ENCODE measurements around the gene EML3. TPM values are rescaled to one million over a fixed set of nuclear protein-coding genes. Genes with fewer than 3 reads are reported as not detected.

Gene EML3
- total RNA-seq, 5 donors from 2014 or later (not counting 1 experiment from before 2014, with no cell fraction given): 160 to 372 (median 328) TPM

- DNase-seq (peak in 9 of 35 experiments; percentile 37 to 80 (median 45)), ATAC-seq (replicated peaks in 1 of 4) (peak; percentile 1 to 45 (median 32))
- Mint-ChIP-seq H3K9me3 (no peaks in the 10 kb centered on the region), H3K36me3 (peaks cover 15% of the 10 kb centered on the region), H3K27me3 (no peaks in the 10 kb centered on the region), H3K27ac (peak overlapping the region; percentile 97 to 99), H3K4me1 (peaks cover 86 to 93% (median 88%) of the 10 kb centered on the region in 3 donors), H3K4me3 (peak overlapping the region; percentile 71 to 82 (median 77))
- no peaks in the 10 kb centered on the region for H3K27me3 ChIP-seq (replicated peaks in 1 of 2; ENCODE audit: control insufficient read depth in 2 of 2, extremely low read depth in 1 of 2, insufficient read depth in 2 of 2, low read length in 1 of 2)
- POLR2A ChIA-PET: interaction anchor here (0.6 to 6.5 kb wide), 7 partner anchors 12 to 34 kb away, joined by 3 to 98 read pairs (median 5); partner anchors contain the start of genes AHNAK (in 1 of the 2), EEF1G (in 1 of the 2) and TUT1 (in 1 of the 2)
- peak overlapping the region; percentile 98 for H3K27ac ChIP-seq (ENCODE audit: low read length)
- peak overlapping the region in 1 of 2 donors; percentile 37 for H3K4me3 ChIP-seq (ENCODE audit: control insufficient read depth in 1 of 2, extremely low read depth in 1 of 2, low read length in 1 of 2)
- CTCF ChIA-PET: interaction anchor here (0.5 to 5.2 kb wide), 13 partner anchors 10 to 151 kb away, joined by 3 to 63 read pairs (median 4); partner anchors contain the start of genes AHNAK (in 1 of the 2), EEF1G (in 1 of the 2), MTA2 (in 1 of the 2) and TUT1 (in 1 of the 2)
- H3K4me1 ChIP-seq (ENCODE audit: control insufficient read depth in 1 of 2, extremely low read depth in 1 of 2, insufficient read depth in 2 of 2, low read length in 2 of 2): peaks cover 46 to 90% of the 10 kb centered on the region in 2 experiments
- no peaks in the 10 kb centered on the region for H3K9me3 ChIP-seq
- WGBS (ENCODE audit: insufficient coverage): 0% methylated on average over 2 of the region's 3 CpGs
- peaks cover 14 to 27% of the 10 kb centered on the region in 2 donors for H3K36me3 ChIP-seq (ENCODE audit: control insufficient read depth in 2 of 2, extremely low read depth in 1 of 2, insufficient read depth in 1 of 2, low read length in 1 of 2)
These were observed 55.5 kb downstream of the EML3 start for GRCh38 chr11:62556875-62557631.

GRCh38 chr11:62556108-62556874 lies 56.3 kb downstream of the EML3 start:
- Mint-ChIP-seq H3K4me1 (peaks cover 90 to 96% (median 91%) of the 10 kb centered on the region in 3 donors), H3K9me3 (no peaks in the 10 kb centered on the region), H3K27me3 (no peaks in the 10 kb centered on the region), H3K4me3 (peak overlapping the region; percentile 71 to 82 (median 77)), H3K36me3 (peaks cover 15% of the 10 kb centered on the region), H3K27ac (peak overlapping the region; percentile 97 to 99)
- Histone ChIP-seq H3K27ac (ENCODE audit: low read length) (peak overlapping the region; percentile 98), H3K36me3 (ENCODE audit: control insufficient read depth in 2 of 2, extremely low read depth in 1 of 2, insufficient read depth in 1 of 2, low read length in 1 of 2) (peaks cover 14 to 23% of the 10 kb centered on the region in 2 donors), H3K4me3 (ENCODE audit: control insufficient read depth in 1 of 2, extremely low read depth in 1 of 2, low read length in 1 of 2) (peak overlapping the region in 1 of 2 donors; percentile 37), H3K4me1 (ENCODE audit: control insufficient read depth in 1 of 2, extremely low read depth in 1 of 2, insufficient read depth in 2 of 2, low read length in 2 of 2) (peaks cover 51 to 97% of the 10 kb centered on the region in 2 experiments), H3K27me3 (replicated peaks in 1 of 2; ENCODE audit: control insufficient read depth in 2 of 2, extremely low read depth in 1 of 2, insufficient read depth in 2 of 2, low read length in 1 of 2) (no peaks in the 10 kb centered on the region), H3K9me3 (no peaks in the 10 kb centered on the region)
- POLR2A ChIA-PET: interaction anchor here (0.6 to 6.5 kb wide), 10 partner anchors 11 to 300 kb away, joined by 3 to 98 read pairs (median 8); partner anchors contain the start of genes TUT1 (in 2 of the 2), AHNAK (in 1 of the 2), C11orf98 (in 1 of the 2) and CSKMT (in 1 of the 2)
- peak; percentile 53 to 79 (median 76) for ATAC-seq (replicated peaks in 1 of 4)
- peak; percentile 65 to 91 (median 80) for DNase-seq
- CTCF ChIA-PET: interaction anchor here (0.5 to 5.2 kb wide), 12 partner anchors 9 to 132 kb away, joined by 3 to 63 read pairs (median 6); partner anchors contain the start of genes AHNAK (in 1 of the 2) and EEF1G (in 1 of the 2)
- WGBS (ENCODE audit: insufficient coverage): 0% methylated on average over 6 of the region's 14 CpGs

GRCh38 chr11:62555464-62556107 lies 57.0 kb downstream of the EML3 start:
- Histone ChIP-seq H3K4me3 (ENCODE audit: control insufficient read depth in 1 of 2, extremely low read depth in 1 of 2, low read length in 1 of 2) (peak overlapping the region in 1 of 2 donors; percentile 37), H3K27me3 (replicated peaks in 1 of 2; ENCODE audit: control insufficient read depth in 2 of 2, extremely low read depth in 1 of 2, insufficient read depth in 2 of 2, low read length in 1 of 2) (no peaks in the 10 kb centered on the region), H3K27ac (ENCODE audit: low read length) (peak overlapping the region; percentile 98), H3K9me3 (no peaks in the 10 kb centered on the region), H3K4me1 (ENCODE audit: control insufficient read depth in 1 of 2, extremely low read depth in 1 of 2, insufficient read depth in 2 of 2, low read length in 2 of 2) (peaks cover 55 to 100% of the 10 kb centered on the region in 2 experiments), H3K36me3 (ENCODE audit: control insufficient read depth in 2 of 2, extremely low read depth in 1 of 2, insufficient read depth in 1 of 2, low read length in 1 of 2) (peaks cover 14 to 18% of the 10 kb centered on the region in 2 donors)
- peak; percentile 32 to 93 (median 65) for DNase-seq
- Mint-ChIP-seq H3K27me3 (no peaks in the 10 kb centered on the region), H3K4me3 (peak overlapping the region; percentile 71 to 82 (median 77)), H3K4me1 (peaks cover 93 to 99% (median 93%) of the 10 kb centered on the region in 3 donors), H3K27ac (peak overlapping the region; percentile 97 to 99), H3K36me3 (peaks cover 15% of the 10 kb centered on the region), H3K9me3 (no peaks in the 10 kb centered on the region)
- ChIA-PET POLR2A (interaction anchor here (0.6 to 6.5 kb wide), 14 partner anchors 11 to 301 kb away, joined by 3 to 98 read pairs (median 4); partner anchors contain the start of genes TUT1 (in 2 of the 2), AHNAK (in 1 of the 2), C11orf98 (in 1 of the 2) and CSKMT (in 1 of the 2)), CTCF (interaction anchor here (0.5 to 1.6 kb wide), 11 partner anchors 9 to 131 kb away, joined by 3 to 11 read pairs (median 4); partner anchors contain the start of genes AHNAK (in 1 of the 2) and EEF1G (in 1 of the 2))
- peak; percentile 5 to 60 (median 9) for ATAC-seq (replicated peaks in 1 of 4)
- WGBS (ENCODE audit: insufficient coverage): no CpG with 5 or more reads among the region's 4 CpGs

GRCh38 chr11:62554387-62555167 lies 58.0 kb downstream of the EML3 start:
- peak overlapping the region in 1 of 2 donors; percentile 3 for H3K4me3 ChIP-seq (ENCODE audit: control insufficient read depth in 1 of 2, extremely low read depth in 1 of 2, low read length in 1 of 2)
- peak in 2 of 35 experiments; percentile 35 to 44 for DNase-seq

More at GRCh38 chr11:62554387-62555167, 58.0 kb downstream of the EML3 start:
- Histone ChIP-seq H3K4me1 (ENCODE audit: control insufficient read depth in 1 of 2, extremely low read depth in 1 of 2, insufficient read depth in 2 of 2, low read length in 2 of 2) (peaks cover 55 to 98% of the 10 kb centered on the region in 2 experiments), H3K9me3 (no peaks in the 10 kb centered on the region), H3K27ac (ENCODE audit: low read length) (peak overlapping the region; percentile 98), H3K36me3 (ENCODE audit: control insufficient read depth in 2 of 2, extremely low read depth in 1 of 2, insufficient read depth in 1 of 2, low read length in 1 of 2) (peaks cover 9 to 10% of the 10 kb centered on the region in 2 donors), H3K27me3 (replicated peaks in 1 of 2; ENCODE audit: control insufficient read depth in 2 of 2, extremely low read depth in 1 of 2, insufficient read depth in 2 of 2, low read length in 1 of 2) (no peaks in the 10 kb centered on the region)
- ChIA-PET CTCF (interaction anchor here (0.7 to 1.6 kb wide), 8 partner anchors 10 to 130 kb away, joined by 3 to 11 read pairs (median 5); partner anchors contain the start of gene EEF1G (in 1 of the 2)), POLR2A (interaction anchor here (0.7 to 6.5 kb wide), 10 partner anchors 10 to 302 kb away, joined by 3 to 98 read pairs (median 8); partner anchors contain the start of genes AHNAK (in 1 of the 2), C11orf98 (in 1 of the 2), CSKMT (in 1 of the 2) and EEF1G (in 1 of the 2))
- Mint-ChIP-seq H3K27me3 (no peaks in the 10 kb centered on the region), H3K4me1 (peaks cover 91 to 99% (median 93%) of the 10 kb centered on the region in 3 donors), H3K9me3 (no peaks in the 10 kb centered on the region), H3K27ac (peak overlapping the region; percentile 97 to 99), H3K4me3 (peak overlapping the region; percentile 46 to 82 (median 77)), H3K36me3 (peaks cover 11% of the 10 kb centered on the region)
- no peak for ATAC-seq (replicated peaks in 1 of 4)
- WGBS (ENCODE audit: insufficient coverage): no CpG with 5 or more reads among the region's 7 CpGs
